HepG2 (cell line): ENCODE measurements around the gene MT1A. TPM values are rescaled to one million over a fixed set of nuclear protein-coding genes. Genes with fewer than 3 reads are reported as not detected.
A peak's percentile ranks its signal among the peaks of the same experiment; 100 is the strongest.

Source experiments
- ZFX ChIP-seq: sonication (generic); formaldehyde crosslinking; IDR thresholded peaks from 2 replicates; pipeline ENCODE4 v1.4.0; 2020; ENCODE audit warnings: mild to moderate bottlenecking, low read depth, missing genetic modification reagents, moderate library complexity
- ZNF484 ChIP-seq: sonication (generic); formaldehyde crosslinking; IDR thresholded peaks from 2 replicates; pipeline ENCODE4 v1.5.1; 2020; ENCODE audit warnings: mild to moderate bottlenecking, low read depth, missing genetic modification reagents, borderline replicate concordance
- ZNF644 ChIP-seq: IDR thresholded peaks from 2 replicates; pipeline ENCODE4 v1.6.1; 2016; ENCODE audit warnings: low read depth
- polyA plus RNA-seq, 8 experiments: library from polyadenylated mRNA; depleted of rRNA in 3 of 8; stranded (reverse) in 7 of 8; unstranded in 1 of 8; fragments of >200 nt; fragmentation: Illumina TruSeq in 4 of 8; extraction: Trizol in 4 of 8; gene quantifications; 2 replicates each; pipeline versions ENCODE4 v1.2.1 to v1.2.3, GENCODE V29; 2011 to 2016; ENCODE audit warnings: low read depth in 4 of 8, missing spikeins in 1 of 8, mixed read lengths in 1 of 8; ENCODE audit not compliant: insufficient read depth in 1 of 8
- total RNA-seq, 5 experiments: library from RNA; depleted of rRNA; stranded (reverse); fragments of >200 nt; fragmentation: Illumina TruSeq; extraction: Trizol; gene quantifications; 2 replicates each; pipeline ENCODE4 v1.2.3, GENCODE V29; 2016; ENCODE audit warnings: low read depth in 1 of 5
- TF ChIP-seq, protein P1 (sequence below): sonication (generic); formaldehyde crosslinking; IDR thresholded peaks from 2 replicates; pipeline ENCODE4 v1.5.0; 2020; ENCODE audit warnings: missing genetic modification reagents, mild to moderate bottlenecking, borderline replicate concordance
- TF ChIP-seq, protein P2 (sequence below): IDR thresholded peaks from 2 replicates; pipeline ENCODE4 v1.6.1; 2016; ENCODE audit warnings: mild to moderate bottlenecking
- TF ChIP-seq, protein P3 (sequence below): sonication (generic); formaldehyde crosslinking; IDR thresholded peaks from 2 replicates; pipeline ENCODE4 v1.8.0; 2022; ENCODE audit warnings: missing genetic modification reagents, mild to moderate bottlenecking, inconsistent platforms, borderline replicate concordance
- TF ChIP-seq, protein P4 (sequence below): IDR thresholded peaks from 2 replicates; pipeline ENCODE4 v1.6.1; 2018; ENCODE audit warnings: missing genetic modification reagents

MT1A gene
- total and polyA plus RNA-seq, 2 of the 13 experiments (the other 11 are each of a cell fraction or from before 2014, with no cell fraction given), result 8.3 to 10.4 TPM

DNA sequence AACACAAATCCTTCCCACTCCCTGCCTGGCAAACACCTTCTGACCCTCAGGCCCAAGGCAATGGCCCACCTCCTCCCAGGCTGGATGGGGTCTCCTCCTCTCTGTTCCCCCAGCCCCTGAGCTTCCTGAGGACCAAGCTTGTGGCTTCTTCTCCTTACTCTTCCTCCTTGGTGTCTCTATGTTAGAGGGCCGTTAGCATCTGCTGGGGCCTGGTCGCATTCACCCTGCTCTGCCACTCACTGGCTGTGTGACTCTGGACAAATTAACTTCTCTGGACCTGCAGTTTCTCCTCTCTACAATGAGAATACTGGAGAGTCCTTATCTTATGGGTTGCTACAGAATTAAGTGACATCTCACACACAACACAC, 30.8 kb upstream of the MT1A start (continued):
- TF ChIP-seq, protein P1, sequence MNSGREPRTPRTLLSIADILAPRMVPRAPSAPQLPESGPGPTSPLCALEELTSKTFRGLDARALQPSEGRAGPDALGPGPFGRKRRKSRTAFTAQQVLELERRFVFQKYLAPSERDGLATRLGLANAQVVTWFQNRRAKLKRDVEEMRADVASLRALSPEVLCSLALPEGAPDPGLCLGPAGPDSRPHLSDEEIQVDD, result 0 out of 2 replicates have a peak, but pooled peaks have one; percentile 13
- TF ChIP-seq ZNF644 (CRISPR knock-in tag), result no peak
- no peak for TF ChIP-seq ZNF484 (CRISPR knock-in tag)
- TF ChIP-seq, protein P2, sequence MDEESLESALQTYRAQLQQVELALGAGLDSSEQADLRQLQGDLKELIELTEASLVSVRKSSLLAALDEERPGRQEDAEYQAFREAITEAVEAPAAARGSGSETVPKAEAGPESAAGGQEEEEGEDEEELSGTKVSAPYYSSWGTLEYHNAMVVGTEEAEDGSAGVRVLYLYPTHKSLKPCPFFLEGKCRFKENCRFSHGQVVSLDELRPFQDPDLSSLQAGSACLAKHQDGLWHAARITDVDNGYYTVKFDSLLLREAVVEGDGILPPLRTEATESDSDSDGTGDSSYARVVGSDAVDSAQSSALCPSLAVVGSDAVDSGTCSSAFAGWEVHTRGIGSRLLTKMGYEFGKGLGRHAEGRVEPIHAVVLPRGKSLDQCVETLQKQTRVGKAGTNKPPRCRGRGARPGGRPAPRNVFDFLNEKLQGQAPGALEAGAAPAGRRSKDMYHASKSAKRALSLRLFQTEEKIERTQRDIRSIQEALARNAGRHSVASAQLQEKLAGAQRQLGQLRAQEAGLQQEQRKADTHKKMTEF (CRISPR knock-in tag), result no peak
- TF ChIP-seq, protein P3, sequence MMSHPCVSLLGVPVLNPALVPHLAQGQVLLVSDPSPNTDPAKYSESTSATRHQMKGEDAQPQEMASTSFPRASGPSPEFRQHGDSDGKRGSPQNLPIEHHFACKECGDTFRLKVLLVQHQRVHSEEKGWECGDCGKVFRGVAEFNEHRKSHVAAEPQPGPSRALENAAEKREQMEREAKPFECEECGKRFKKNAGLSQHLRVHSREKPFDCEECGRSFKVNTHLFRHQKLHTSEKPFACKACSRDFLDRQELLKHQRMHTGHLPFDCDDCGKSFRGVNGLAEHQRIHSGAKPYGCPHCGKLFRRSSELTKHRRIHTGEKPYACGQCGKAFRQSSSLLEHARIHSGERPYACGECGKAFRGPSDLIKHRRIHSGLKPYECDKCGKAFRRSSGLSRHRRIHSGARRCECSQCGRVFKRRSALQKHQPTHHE (CRISPR knock-in tag), result no peak
- TF ChIP-seq, protein P4, sequence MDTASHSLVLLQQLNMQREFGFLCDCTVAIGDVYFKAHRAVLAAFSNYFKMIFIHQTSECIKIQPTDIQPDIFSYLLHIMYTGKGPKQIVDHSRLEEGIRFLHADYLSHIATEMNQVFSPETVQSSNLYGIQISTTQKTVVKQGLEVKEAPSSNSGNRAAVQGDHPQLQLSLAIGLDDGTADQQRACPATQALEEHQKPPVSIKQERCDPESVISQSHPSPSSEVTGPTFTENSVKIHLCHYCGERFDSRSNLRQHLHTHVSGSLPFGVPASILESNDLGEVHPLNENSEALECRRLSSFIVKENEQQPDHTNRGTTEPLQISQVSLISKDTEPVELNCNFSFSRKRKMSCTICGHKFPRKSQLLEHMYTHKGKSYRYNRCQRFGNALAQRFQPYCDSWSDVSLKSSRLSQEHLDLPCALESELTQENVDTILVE (CRISPR knock-in tag), result no peak
- TF ChIP-seq ZFX, result peak; percentile 20
